ENCODE measurements around the gene TSKU.

The TSKU gene

DNA sequence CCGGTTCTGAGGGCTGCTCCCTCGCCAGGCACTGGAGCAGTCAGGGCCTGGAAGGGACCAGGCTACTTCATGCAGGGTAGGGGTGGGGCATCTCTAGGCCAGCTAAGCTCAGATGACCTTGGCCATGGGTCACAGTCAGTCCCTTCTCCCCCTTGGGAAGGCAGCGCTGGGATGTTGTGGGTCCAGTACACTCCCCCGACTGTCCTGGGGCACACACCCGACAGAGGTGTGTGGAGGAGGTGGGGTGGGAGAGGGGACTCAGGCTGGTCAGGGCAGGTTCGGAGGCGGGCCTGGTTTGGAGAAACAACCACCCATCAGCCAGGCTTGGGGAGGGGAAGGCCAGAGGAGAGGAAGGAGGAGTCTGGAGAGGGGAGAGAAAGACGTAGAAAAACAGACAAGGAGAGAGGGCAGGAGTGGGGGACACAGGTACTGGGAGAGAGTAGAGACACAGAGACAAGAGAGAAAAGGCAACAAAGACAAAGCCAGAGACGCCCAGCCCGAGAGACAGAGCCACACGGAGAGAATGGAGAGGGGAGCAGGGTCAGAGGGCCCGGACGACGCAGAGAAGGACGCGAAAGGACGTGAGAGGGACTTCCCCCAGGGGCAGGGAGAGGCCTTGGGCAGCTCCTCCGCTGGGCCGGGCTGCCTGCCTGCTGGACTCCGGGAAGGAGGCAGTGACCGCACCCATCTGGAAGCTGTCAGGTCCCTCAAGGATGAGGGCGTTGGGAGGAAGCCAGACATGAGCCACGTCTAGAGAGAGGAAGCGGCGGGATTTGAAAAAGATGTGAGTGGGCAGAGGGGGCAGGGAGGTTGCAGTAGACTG, 30.6 kb upstream of the TSKU start:
- DNase-seq = no peak

DNA sequence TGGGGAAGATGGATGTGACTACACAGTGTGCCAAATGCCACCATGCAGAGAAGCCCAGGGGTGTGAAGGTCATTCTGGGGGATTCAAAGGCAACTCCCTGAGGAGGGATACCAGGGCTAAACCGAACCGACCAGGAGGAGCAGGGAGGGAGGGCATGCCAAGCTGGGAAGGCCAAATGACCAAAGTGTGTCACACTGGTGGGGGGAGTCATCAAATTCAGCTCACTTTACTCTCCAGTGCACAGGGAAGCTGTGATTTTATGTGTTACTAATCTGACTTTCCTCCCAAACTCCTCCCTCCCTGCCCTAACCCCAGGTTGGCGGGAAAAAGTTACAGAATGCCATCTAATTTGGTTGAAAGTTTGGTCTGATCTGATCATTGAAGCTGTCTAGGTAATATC, 29.7 kb upstream of the TSKU start:
- no peak for DNase-seq

DNA sequence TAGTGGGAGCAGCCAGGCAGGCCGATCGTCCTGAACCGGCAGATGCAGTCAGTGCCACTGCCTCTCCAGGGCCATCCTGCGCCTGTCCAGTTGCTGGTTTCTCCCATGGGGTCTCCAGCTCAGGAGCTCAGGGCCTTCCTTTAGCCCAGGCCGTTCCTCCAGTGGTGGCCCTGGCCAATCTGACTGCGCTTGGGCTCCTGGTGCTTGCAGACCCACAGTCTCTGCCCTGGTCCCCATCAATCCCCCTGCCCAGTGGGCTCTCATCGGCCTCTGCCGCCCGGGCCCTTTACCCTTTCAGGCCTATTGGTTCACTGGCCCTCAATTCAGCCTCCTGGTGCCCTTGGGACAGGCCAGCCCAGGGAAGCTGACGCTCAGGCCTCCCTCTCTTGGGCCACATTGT, 29.2 kb upstream of the TSKU start:
- DNase-seq = no peak

DNA sequence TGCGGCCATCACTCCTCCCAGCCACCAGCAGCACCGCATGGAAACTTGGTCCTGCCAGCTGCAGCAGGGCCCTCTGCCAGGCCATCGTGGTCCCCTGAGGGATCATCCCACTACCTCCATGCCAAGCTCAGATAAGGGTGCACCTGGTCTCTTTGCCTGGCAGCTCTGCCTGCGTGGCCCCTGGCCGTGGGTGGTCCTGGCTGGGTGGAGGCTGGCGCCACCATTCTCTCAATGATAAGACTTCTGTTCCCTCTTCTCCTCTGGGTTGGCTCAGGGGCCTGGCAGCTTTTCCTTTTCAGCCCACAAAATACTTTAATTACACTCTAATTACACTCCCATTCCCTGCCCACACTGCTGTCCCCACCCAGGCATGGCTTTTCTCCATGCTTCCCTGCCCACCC, 26.8 kb upstream of the TSKU start:
- no peak for DNase-seq

DNA sequence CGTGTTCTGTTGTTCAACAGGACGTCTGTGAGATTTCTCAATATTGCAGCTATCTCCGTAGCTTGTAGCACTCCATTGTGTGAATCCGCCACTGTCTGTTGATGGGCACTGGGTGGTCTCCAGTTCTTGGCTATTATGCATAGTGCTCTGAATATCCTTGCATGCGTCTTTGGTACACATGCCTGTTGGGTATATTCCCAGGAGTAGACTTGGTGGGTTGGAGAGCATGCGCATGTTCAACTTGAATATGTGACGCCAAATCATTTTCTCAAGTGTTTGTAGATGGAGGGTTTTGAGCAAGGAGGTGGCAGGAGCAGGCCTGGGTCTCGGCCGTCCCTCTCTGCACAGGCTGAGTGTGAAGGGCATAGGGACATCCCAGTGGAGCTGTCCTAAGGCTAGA, 24.8 kb upstream of the TSKU start:
- no peak for DNase-seq

DNA sequence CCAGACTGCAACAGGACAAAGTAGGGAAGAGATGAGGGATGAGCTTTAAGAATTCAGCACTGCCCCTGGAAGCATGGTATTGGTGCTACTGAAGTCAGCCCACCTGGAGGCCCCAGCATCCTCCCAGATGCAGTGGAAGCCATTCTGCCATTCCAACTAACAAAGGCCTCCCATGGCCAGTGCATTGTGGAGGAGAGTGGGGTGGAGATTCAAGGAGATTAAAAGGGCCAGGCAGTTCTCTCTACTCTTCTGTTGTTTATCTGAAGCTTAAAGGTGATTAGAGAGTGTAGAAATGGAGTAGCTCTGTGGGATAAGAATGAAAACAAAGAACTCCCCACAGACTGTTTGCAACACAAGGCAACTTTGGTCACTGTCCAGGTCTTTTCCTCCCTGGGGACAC, 24.1 kb upstream of the TSKU start:
- DNase-seq = no peak

DNA sequence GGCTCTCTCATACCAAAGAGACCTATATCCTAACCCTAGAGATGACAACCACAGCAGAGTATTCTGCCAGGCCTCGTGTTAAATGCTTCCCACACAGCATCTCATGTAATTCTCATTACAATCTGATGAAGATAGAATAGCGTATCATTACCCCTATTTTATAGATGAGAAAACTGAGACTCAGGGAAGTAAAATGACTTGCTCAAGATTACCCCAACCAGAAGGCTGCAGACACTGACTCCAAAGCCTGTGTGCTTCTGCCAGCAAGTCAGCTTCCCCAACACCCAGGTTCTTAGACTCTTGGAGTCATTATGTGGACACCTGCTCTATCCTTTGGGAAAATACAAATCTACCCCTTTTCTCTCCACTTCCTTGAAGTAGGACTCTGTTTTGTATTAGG, 23.6 kb upstream of the TSKU start:
- DNase-seq = no peak

DNA sequence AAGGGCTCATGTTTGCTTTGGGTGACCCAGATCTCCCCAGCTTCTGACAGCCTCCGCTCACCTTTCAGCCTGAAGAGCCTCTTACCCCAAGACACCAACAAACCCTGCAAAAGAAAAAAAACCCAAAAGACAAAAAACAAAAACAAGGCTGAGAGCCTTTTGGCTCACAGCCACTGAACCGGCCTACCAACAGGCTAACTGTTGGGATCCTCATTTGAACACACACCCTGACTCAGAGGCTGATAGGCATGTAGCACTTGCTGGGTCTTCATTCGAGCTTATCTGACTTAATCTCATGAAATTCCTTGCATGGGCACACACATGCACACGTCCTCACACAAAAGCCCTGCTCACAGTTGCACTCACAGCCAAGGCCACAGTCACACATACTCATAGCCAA, 22.9 kb upstream of the TSKU start:
- DNase-seq = no peak

DNA sequence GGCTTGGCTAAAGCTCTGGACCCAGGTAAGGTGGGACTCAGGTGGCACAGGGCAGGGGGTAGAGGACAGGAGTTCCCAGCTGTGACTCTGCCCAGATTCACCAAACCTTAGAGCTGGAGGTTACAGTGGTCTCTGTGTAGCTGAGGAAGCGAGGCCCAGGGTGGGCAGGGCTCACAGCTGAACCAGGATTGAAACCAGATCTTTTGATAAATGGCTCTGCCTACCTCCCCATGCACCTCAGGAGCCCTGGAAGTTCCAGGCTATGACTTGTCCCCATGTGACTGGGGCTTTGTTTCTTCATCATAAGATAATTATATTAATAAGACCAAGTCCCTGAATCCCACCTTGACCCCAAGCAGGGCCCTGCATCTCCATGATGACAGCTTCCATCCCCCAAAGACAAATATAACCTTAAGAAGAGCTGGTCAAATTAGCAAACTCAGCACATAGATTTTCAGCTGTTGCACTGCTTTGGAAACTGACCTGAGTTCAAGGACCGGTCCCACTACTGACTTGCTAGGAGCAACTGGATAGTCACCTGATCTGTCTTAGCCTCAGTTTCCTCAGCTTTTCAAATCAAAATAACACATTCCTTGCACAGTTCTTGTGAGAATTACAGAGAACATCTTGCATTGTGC, 21.3 kb upstream of the TSKU start:
- DNase-seq = no peak

DNA sequence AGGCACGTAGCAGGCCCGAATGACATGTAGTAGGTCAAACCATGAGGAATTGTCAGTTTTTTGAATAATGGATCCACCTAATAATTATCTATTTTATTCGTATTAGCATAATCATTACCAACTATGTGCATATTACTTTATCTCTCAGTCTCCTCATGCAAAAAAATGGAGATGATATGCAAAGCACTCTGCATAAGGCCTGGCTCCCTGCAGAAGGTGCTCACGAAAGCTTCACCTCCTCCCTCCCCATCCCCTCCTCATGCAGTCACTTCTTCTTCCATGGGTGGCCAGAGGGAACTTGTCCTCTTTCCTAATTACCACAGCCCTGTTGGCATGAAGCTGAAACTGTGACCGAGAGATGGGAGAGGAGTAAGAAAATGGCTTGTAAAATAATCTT, 20.8 kb upstream of the TSKU start:
- no peak for DNase-seq

DNA sequence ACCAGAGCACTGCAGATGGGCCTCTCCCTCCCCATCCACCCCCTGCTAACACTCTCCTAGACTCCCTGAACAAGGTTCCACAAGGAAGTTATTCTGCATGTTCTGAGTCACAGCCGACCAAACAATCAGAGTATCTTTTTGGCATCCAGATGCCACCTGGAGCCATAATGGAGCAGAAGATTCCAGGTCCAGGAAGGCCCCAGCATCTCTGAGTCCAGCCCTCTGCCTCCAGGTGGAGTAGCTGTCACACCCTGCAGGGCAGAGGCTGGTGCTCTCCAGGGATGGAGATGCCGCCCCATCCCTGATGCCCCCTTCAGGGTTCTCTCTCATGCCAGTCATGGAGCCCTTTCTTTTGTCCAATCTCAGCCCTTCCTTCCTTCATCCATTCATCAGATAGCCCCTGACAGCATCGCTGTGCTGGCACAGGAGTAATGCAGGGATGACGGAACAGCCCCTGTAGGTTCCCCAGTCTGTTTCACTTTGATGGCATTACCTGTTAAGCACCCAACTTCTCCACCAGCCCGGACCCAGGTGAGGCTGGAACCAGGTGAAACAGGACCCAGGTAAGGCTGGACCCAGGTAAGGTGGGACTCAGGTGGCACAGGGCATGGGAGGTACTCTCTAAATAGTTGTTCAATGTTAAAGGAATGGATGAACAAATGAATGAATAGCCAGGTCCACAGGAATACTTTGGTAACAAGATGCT, 20.1 kb upstream of the TSKU start:
- no peak for DNase-seq

DNA sequence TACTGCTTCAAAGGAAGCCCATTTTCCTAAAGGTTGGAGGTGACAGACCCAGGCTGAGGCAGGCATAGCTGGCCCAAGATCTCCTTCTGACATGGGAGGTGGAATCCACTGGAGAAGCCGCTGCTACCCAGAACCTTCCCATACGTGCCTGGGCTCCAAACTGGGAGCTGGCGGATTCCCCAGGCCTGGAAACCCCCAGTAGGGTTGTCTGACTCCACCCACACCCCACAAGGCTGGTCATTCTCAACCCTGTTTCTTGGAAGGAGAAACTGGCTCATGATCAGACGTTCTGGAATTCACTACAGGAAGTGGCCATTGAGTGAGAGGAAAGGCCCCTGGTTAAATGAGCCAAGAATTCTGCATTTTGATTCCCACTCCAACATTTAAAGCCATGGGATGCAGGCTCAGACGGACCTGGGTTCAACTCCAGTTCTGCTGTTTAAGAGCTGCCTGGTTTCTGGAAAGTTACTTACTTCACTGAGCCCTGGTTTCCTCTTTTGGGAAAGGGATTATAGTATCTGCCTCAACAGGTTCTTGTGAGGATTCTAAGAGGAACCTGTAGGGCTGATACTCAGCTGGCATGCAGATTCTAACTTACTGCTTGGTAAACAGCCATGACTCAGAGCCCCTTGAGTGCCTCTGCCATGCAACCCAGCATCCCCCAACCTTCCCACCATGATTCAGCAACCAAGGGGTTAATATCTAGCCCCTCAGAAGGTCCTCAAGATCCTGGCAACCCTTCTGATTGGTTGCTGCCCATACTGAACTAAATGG, 19.4 kb upstream of the TSKU start:
- no peak for DNase-seq

DNA sequence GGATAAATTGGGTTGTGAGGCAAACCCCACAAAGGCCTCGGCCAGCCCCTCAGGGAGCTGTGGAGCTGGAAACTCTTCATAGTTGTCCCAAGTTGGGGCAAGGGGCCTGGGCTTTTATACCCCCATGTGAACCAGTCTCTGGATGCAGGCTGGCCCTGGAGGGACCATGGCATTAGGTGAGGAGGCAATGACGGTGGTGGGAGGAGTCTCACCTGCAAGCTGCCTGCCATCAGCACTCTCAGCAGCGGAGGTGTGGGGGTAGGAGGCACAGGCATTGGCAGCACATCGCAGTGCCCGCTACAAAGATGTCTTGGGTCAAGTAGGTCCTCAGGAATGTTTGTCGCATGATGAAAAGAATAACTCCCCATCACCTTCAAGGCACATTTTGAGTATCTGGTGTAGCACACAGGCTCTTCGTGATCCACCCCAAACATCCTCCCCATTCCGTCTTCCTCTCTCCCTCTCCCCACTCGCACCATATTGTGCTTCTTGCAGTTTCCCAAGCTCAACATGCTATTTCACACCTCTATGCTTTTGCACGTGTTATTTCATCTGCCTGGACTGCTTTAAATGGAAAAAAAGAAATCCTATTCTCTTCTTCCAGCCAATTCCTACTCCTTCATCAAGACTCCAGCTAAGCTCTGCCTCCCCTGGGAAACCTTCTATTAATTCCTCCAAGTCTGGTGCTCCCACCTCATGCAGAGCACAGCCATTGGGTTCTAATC, 18.1 kb upstream of the TSKU start:
- no peak for DNase-seq

DNA sequence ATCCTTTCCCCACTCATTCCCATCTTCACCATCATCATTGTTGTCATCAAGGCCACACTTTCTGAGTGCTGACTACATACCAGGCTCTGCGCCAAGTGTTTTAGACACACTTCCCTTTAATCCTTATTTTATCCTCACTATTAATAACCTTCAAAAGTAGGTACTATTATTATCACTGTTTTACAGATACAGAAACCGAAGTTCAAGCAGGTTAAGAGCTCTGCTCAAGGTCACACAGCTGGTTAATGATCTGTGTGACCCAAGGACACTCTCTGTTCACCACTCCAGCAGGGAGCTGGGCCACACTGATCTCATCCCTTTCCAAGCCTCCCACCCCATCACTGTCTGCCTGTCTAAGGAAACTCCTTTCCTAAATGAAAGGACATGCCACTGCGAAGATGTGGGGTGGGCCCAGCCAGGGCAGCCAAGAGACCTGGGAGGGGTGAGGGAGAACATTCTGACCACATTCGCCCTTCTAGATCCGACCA, 17.2 kb upstream of the TSKU start:
- DNase-seq = no peak

DNA sequence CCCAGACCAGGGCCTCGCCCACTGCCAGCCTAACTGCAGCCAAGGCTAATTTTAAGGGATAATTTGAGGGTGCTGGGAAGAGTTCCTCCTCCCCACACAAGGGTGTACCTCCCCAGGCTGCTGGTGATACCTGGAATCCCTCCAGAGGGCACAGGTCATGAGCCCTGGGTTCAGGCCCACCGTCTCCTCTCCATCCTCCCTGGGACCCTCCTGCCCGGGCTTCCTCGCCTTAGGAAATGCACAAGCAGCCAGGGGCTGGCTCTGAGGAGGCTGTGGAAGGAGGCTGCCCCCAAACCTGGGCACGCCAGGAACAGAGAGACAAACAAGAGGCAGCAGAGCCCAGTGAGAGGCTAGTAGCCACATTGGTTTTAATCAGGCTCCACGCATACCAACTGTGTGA, 16.6 kb upstream of the TSKU start:
- DNase-seq = no peak

DNA sequence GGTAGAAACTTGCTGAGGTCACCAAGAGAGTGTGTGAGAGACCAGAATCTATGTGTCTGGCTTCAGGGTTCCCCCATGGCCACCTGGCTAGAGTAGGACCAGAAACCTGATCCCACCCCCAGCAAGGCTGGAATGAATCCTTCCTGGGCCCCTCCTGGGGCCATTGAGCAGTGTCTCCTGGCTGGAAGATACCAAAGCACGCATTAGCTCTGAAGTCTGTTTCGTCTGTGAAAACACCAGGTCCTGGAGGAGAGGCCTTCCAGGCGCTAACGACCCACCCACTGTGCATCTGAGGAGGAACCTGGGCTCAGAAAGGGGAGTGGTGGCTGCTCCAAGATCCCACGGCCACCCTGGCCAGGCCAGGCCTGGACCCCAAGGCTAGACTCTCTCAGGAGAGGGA, 15.5 kb upstream of the TSKU start:
- no peak for DNase-seq

DNA sequence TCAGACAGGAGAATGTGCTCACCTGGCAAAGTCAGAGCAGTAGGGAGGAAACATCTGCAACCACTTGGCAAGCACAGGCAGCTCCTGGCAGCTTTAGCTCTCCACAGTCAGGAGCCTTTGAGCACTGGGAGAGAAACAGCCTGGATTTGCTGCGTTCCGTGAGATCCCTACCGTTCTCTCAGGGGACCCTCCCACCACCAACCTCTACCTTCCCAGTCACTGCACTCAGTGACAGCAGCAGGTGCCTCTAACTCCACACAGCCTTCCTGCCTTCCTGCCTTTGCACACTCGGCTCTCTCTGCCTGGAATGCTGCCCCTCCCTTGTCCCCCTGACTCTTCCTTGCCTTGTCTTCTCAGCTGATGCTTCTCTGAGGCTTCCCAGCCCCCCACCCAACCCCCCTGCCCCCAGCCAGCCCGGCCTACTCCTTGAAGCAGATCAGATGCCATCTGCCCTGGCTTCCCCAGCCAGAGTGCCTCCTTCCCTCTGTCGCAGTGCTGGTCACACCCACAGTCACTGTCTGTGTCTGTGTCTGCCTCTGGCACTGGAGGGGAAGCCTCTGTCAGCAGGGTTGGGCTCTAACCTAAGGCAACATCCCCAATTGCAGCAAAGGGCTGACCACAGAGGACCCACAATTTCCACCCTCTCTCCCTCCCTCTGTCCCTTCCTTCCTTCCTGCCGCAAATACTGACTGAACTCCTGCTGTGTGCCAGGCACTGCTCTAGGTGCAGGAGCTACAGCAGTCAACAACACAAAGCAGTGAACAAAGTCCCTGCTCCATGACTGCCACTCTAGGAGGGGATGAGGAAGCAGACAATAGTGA, 14.9 kb upstream of the TSKU start:
- DNase-seq = no peak

DNA sequence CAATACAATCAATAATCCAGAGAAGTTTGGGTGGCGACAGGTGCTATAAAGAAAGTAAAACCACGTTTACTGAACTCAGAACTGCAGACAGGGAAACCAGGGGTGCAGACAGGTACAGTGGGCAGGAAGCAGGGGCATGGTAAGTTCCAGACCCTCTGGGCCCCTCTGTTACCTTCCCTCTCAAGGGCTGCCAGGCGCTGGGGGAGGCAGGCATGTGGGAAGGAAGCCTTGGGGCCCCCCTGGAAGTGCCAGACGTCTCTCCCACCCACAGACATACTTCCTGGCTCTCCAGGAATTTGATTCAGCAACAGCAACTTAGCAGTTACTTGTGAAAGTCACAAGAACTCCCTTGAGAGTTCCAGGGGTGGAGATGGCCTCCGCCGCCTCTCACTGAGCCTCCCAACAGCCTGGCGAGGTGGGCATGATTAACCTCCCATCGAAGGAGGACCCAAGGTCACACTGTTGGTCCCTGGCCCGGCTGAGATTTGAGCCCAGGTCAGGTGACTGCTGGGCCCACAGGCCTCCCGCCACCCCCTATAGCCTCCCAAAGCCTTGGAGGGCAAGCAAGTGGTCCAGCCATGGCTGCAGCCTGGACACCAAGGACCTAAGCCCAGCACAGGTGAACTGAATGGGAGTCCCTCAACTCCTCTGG, 14.1 kb upstream of the TSKU start:
- no peak for DNase-seq

DNA sequence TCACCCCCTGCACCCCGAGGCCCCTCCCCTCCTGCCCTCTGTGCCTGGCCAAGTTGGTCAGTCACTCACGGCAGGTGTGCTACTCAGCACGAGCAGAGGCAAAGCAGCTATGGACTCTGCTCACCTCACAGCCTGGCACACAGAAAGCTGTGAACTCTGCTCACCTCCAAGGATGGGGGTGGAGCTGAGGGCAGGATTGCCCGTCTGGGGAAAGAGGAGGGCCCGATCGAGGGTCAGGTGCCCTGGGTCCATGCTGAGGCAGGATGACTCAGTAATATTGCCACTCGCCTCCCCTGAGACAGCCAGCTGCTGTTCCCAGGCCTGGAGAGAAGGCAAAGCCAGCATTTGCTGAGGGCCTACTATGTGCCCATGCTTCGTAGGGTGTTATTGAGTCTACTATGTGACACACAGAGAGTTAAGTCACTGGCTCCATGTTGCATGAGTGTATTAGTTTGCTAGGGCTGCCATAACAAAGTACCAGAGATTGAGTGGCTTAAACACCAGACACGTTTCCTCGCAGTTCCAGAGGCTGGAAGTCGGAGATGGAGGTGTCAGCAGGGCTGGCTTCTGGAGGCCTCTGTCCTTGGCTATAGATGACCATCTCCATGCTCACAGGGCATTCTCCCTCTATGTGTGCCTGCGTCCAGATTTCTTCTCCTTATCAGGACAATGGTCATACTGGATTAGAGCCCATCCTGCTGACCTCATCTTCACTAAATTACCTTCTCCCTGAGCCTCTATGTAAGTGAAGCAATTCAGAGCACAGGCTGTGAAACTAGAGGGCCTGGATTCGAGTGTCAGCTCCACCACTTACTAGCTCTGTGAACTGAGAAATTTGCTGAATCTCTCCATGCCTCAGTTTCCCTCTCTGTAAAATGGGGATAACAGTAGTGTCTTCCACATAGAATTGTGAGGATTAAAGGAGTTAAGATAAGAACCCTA, 13.2 kb upstream of the TSKU start:
- DNase-seq = no peak
